Muscle of leg (tissue), 11 donors: ENCODE measurements around the gene BTG3. TPM values are rescaled to one million over a fixed set of nuclear protein-coding genes. Genes with fewer than 3 reads are reported as not detected.

Source experiments
- DNase-seq: peaks from one replicate; pipeline ENCODE4 v3.0.0; 2013
- H3K27ac ChIP-seq: one replicate; pipeline ENCODE4 v1.5.1; 2013; ENCODE audit warnings: mild to moderate bottlenecking, low read length, control low read depth
- H3K27me3 ChIP-seq: one replicate; pipeline ENCODE4 v1.6.1; 2013; ENCODE audit warnings: low read length; ENCODE audit not compliant: control insufficient read depth, insufficient read depth
- H3K36me3 ChIP-seq: one replicate; pipeline ENCODE4 v1.6.1; 2013; ENCODE audit warnings: low read length; ENCODE audit not compliant: control insufficient read depth, insufficient read depth
- H3K4me1 ChIP-seq: one replicate; pipeline ENCODE4 v1.6.1; 2013; ENCODE audit warnings: low read length; ENCODE audit not compliant: control insufficient read depth, insufficient read depth
- H3K4me3 ChIP-seq: one replicate; pipeline ENCODE4 v1.5.1; 2013; ENCODE audit warnings: low read length, control low read depth
- H3K9me3 ChIP-seq: replicated peaks from 2 replicates; pipeline ENCODE4 v1.6.1; 2013; ENCODE audit warnings: low read depth, low read length; ENCODE audit not compliant: control insufficient read depth
- WGBS: methylation state at CpG from one replicate; pipeline ENCODE4 v1.1.5; 2013; ENCODE audit warnings: missing lambda C conversion rate; ENCODE audit not compliant: insufficient coverage; 5-methylcytosine and 5-hydroxymethylcytosine counted together
- polyA plus RNA-seq, 8 donors: library from polyadenylated mRNA; unstranded; fragments of 120-200 nt; gene quantifications; one replicate each; pipeline versions ENCODE4 v1.2.1 to v1.2.3, GENCODE V29; 2013; ENCODE audit warnings: inconsistent platforms in 1 of 8, low replicate concordance in 1 of 8; ENCODE audit not compliant: insufficient read length in 8 of 8, insufficient read depth in 1 of 8
- total RNA-seq: library from RNA; stranded (reverse); fragments of 120-200 nt; gene quantifications from one replicate; pipeline ENCODE4 v1.2.4, GENCODE V29; 2013

BTG3 gene
- total and polyA plus RNA-seq, 9 donors, result 19.9 to 38.0 (median 26.2) TPM

DNA sequence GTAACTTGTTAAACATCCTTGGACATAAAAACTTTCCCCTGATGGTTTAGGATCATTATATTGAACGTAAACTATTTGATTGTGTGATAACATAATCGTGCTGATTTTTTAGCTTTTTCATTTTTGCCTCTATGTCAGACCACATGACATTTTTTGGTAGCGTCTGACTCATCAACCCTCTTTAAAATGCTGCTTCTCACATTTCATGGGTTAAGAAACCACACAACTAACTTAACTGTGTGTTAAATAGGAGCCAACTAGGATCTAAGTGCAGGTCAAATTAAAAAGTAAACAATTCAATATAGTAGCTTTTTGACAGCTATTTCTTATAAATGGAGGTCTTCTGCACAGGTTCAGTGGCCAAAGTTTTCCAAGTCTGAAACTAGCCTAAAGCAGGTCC lies 9.8 kb downstream of the BTG3 start:
- WGBS, result no CpG with 5 or more reads among the region's 3 CpGs
- H3K36me3 ChIP-seq, result peaks cover 22% of the 10 kb centered on the region
- H3K4me1 ChIP-seq, result no peaks in the 10 kb centered on the region
- no peak overlapping the region for H3K4me3 ChIP-seq
- no peaks in the 10 kb centered on the region for H3K9me3 ChIP-seq
- no peak overlapping the region for H3K27ac ChIP-seq
- no peaks in the 10 kb centered on the region for H3K27me3 ChIP-seq
- DNase-seq, result no peak

DNA sequence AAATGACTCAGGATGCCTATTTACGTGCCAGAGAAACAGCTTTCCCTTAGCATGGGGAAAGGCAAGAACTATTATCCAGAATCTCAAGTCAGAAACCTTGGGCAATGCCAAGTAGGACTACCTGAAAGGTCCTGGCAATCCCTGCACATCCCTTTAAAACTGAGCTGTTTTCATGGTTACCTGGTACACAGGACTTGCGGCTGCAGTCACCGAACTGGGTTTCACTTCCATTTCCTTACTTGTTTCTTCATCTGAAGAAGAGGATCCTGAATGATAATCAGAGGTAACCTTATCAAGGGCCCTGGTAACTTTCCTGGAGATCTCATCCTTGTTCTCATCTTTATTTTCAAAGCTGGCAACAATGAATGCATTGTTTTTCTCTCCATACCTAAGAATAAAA lies 14.3 kb downstream of the BTG3 start:
- no peak overlapping the region for H3K4me3 ChIP-seq
- peaks cover 16% of the 10 kb centered on the region for H3K36me3 ChIP-seq
- WGBS, result 100% methylated on average over 1 of the region's 3 CpGs
- no peaks in the 10 kb centered on the region for H3K9me3 ChIP-seq
- no peaks in the 10 kb centered on the region for H3K4me1 ChIP-seq
- no peak for DNase-seq
- no peak overlapping the region for H3K27ac ChIP-seq
- no peaks in the 10 kb centered on the region for H3K27me3 ChIP-seq

DNA sequence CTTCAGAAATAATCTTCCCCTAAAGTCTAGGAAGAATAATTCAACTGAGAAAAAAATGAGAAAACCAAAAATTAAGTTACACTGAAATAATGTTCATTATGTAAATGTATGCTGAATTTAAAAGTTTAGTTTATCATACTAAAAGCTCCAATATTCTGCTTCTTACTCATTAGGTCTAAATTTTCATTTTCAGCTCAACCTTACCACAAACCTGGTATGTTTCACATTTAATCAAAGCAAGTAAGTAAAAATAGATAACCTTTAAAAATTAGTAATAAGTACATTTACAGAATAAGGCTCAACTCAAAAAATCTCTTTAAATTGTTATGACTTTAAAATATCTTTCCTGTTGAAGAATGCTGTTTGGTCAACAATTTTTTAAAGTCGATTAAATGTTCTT lies 15.0 kb downstream of the BTG3 start:
- H3K36me3 ChIP-seq, result peaks cover 16% of the 10 kb centered on the region
- H3K27ac ChIP-seq, result no peak overlapping the region

DNA sequence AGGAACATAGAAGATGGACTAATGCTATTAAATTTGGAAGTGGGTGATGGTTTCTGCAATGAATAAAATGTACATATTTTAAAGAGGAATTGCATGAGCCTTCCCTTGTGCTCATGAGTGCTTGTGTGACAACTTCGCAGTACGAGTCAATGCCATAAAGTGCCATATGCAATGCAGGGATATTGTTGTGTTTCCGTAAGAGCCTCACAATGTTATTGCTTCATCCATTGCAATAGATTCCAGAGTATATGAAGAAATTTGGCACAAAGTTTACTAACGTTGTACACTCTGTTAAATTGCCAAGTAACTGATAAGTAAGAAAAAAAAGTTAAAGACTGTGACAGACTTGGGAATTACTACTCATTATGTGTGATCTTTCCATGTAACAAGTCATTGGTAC lies 22.3 kb downstream of the BTG3 start:
- Histone ChIP-seq H3K27ac (no peak overlapping the region), H3K4me1 (no peaks in the 10 kb centered on the region), H3K4me3 (no peak overlapping the region), H3K27me3 (no peaks in the 10 kb centered on the region), H3K9me3 (no peaks in the 10 kb centered on the region), H3K36me3 (peaks cover 8% of the 10 kb centered on the region)
- WGBS, result no CpG with 5 or more reads among the region's 4 CpGs
- no peak for DNase-seq

More for the DNA sequence above, 15.0 kb downstream of the BTG3 start:
- no peak for DNase-seq
- WGBS, result no CpG with 5 or more reads among the region's 1 CpG
- Histone ChIP-seq H3K4me1 (no peaks in the 10 kb centered on the region), H3K9me3 (no peaks in the 10 kb centered on the region), H3K4me3 (no peak overlapping the region), H3K27me3 (no peaks in the 10 kb centered on the region)

DNA sequence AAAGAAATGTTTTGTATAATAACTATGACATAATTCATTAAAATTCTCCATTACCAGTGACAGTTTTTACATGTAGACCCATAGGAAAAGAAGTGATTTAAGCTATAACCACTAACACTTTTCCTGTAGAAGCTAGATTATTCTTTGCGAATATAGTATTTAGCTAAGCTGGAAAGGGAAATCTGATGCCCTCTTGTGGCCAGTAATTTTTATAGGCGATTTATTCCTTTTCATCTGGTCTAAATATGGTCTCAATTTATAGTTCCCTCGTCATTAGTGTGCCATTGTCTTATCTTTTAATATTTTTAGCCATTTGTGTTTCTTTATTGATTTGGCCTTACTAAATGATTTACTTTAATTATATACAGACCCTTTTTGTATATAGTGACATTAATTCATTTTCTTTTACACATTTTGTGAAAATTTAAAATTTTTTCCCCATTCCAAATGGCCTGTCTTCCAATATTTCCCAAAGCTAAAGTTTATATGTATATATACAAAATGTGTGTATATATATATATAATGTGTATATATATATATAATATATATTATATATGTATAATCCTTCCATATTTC lies 26.7 kb downstream of the BTG3 start:
- Histone ChIP-seq H3K4me3 (no peak overlapping the region), H3K36me3 (no peaks in the 10 kb centered on the region), H3K9me3 (no peaks in the 10 kb centered on the region), H3K27ac (no peak overlapping the region), H3K27me3 (no peaks in the 10 kb centered on the region), H3K4me1 (no peaks in the 10 kb centered on the region)
- DNase-seq, result peak; percentile 72
- no CpG with 5 or more reads among the region's 3 CpGs for WGBS

DNA sequence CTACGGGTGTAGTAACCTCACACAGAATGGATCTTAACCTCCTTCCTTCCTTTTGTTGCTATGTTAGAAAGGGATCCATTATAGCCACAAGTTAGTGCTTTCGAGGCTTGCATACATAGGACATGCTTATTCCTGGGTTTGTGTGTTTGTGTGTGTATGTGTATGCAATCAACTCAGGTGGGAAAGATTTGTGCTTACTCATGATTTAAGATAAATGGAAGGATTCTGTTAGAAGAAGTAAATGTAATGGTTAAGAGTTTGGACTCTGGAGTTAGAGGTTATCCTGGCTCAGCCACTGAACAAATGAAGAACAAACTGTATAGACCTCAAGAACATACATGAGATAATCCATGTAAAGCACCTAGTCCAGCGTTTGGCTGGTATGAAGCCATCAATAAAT lies 28.8 kb downstream of the BTG3 start:
- Histone ChIP-seq H3K27me3 (no peaks in the 10 kb centered on the region), H3K4me3 (no peak overlapping the region), H3K27ac (no peak overlapping the region), H3K4me1 (no peaks in the 10 kb centered on the region), H3K9me3 (no peaks in the 10 kb centered on the region), H3K36me3 (no peaks in the 10 kb centered on the region)
- WGBS, result 83% methylated on average over 1 of the region's 3 CpGs
- DNase-seq, result no peak

DNA sequence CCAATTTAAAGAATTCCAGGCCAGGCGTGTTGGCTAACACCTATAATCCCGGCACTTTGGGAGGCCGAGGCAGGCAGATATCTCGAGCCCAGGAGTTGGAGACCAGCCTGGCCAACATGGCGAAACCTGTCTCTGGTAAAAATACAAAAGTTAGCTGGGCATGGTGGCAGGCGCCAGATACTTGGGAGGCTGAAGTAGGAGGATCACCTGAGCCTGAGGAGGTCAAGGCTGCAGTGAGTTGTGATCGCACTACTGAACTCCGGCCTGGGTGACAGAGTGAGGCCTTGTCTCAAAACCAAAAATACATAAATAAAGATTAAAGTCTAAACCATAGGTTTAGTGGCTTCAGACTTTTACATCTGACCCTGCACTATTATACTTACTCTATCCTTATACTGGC lies 32.4 kb downstream of the BTG3 start:
- no peak for DNase-seq
- no peaks in the 10 kb centered on the region for H3K36me3 ChIP-seq
- no peaks in the 10 kb centered on the region for H3K9me3 ChIP-seq
- no peaks in the 10 kb centered on the region for H3K4me1 ChIP-seq
- H3K27me3 ChIP-seq, result no peaks in the 10 kb centered on the region
- H3K4me3 ChIP-seq, result no peak overlapping the region
- WGBS, result 80% methylated on average over 4 of the region's 8 CpGs
- H3K27ac ChIP-seq, result no peak overlapping the region

DNA sequence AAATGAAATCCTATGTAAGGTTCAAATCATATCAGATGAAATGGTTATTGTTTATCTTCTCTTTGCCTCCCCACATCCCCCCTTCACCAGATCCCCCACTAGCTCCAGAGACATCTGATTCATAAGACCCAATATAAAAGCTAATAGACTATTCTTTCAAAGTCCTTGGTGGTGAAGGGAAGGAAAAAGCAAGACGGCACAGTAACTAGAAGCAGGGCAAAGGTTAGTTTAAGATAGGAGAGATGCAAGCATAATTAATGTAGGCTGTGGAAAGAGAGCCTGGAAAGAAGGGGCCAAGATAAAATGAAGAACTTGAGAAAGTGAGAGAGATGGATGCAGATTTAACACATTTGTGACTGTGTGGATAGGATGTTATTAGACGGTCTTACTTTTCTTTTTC lies 33.8 kb downstream of the BTG3 start:
- 40% methylated on average over 1 of the region's 2 CpGs for WGBS
- Histone ChIP-seq H3K9me3 (no peaks in the 10 kb centered on the region), H3K4me3 (no peak overlapping the region), H3K4me1 (no peaks in the 10 kb centered on the region), H3K27ac (no peak overlapping the region), H3K27me3 (no peaks in the 10 kb centered on the region), H3K36me3 (no peaks in the 10 kb centered on the region)
- DNase-seq, result no peak

DNA sequence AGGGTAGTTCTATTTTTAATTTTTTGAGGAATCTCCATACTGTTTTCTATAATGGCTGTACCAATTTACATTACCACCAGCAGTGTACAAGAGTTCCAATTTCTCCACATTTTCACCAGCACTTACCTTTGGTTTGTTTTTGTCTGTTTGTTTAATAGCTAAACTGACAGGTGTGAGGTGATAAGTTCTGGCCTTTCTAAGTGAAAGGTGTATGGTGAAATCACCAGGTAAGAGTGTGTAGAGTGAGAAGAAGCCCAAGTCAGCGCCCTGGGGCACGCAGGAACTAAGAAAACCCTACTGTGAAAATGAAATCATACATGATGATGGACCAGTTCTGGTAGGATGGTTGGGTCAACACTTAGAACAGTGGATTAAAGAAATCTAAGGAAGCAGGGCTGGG lies 34.5 kb downstream of the BTG3 start:
- Histone ChIP-seq H3K27me3 (no peaks in the 10 kb centered on the region), H3K36me3 (no peaks in the 10 kb centered on the region), H3K4me3 (no peak overlapping the region), H3K9me3 (no peaks in the 10 kb centered on the region), H3K27ac (no peak overlapping the region), H3K4me1 (no peaks in the 10 kb centered on the region)
- no peak for DNase-seq
- 100% methylated on average over 2 of the region's 2 CpGs for WGBS

DNA sequence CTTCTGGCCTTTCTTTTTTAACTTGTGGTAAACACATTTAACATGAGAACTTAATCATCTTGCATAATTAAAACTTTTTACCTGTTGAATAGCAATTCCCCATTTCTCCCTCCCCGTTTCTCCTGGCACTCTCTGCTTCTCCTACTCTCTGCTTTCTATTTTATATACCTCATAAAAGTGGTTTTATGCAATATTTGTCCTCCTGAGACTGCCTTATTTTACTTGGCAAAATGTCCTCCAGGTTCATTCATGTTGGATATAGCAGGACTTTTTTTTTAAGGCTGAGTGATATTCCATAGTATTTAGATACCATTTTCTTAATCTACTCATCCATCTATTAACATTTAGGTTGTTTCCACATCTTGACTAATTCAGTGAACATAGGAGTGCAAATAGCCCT lies 35.0 kb downstream of the BTG3 start:
- Histone ChIP-seq H3K27me3 (no peaks in the 10 kb centered on the region), H3K9me3 (no peaks in the 10 kb centered on the region), H3K4me1 (no peaks in the 10 kb centered on the region), H3K4me3 (no peak overlapping the region), H3K27ac (no peak overlapping the region), H3K36me3 (no peaks in the 10 kb centered on the region)
- no CpG with 5 or more reads among the region's 1 CpG for WGBS
- DNase-seq, result no peak
